ENCODE results near the gene CIBAR2. TPM values are rescaled to one million over a fixed set of nuclear protein-coding genes. Genes with fewer than 3 reads are reported as not detected.

The CIBAR2 gene
- total RNA-seq, 1 experiment from 2014 or later: not detected

- Mint-ChIP-seq H3K27me3 (ENCODE audit: low read depth) (peaks cover 73% of the 10 kb centered on the region), H3K9me3 (no peaks in the 10 kb centered on the region; a peak in 1 of 5 replicates), H3K4me3 (no peak overlapping the region), H3K4me1 (peaks cover 23 to 38% of the 10 kb centered on the region in 2 experiments), H3K36me3 (ENCODE audit: insufficient read depth in 1 of 3, low read depth in 3 of 3) (no peaks in the 10 kb centered on the region; a peak in 1 of 7 replicates), H3K27ac (no peak overlapping the region; a peak in 1 of 7 replicates)
- no peak overlapping the region for H2BK15ac ChIP-seq (ENCODE audit: low read depth, low read length)
- no peak overlapping the region for H3K27ac ChIP-seq (ENCODE audit: insufficient read length, low read depth, low read length)
- H3K14ac ChIP-seq (ENCODE audit: insufficient read depth, low read length): no peak overlapping the region
- no peaks in the 10 kb centered on the region for H3K79me1 ChIP-seq (ENCODE audit: insufficient read depth, low read depth, low read length, poor library complexity, severe bottlenecking)
- H3K27me3 ChIP-seq (ENCODE audit: insufficient read depth, low read length): peaks cover 9% of the 10 kb centered on the region; the same call in 1 of the 2 replicates
- no peak overlapping the region for H4K91ac ChIP-seq (ENCODE audit: insufficient read length, low read depth, low read length)
- no peaks in the 10 kb centered on the region for H3K9me3 ChIP-seq (ENCODE audit: control insufficient read depth, low read depth, low read length)
- H3K18ac ChIP-seq (ENCODE audit: insufficient read length, low read depth, low read length): no peak overlapping the region
- no peak overlapping the region for H2AFZ ChIP-seq (ENCODE audit: low read length)
- H3K23ac ChIP-seq (ENCODE audit: insufficient read length, low read depth, low read length): no peak overlapping the region
- no peaks in the 10 kb centered on the region; the same call in 1 of the 2 replicates for H3K4me1 ChIP-seq (ENCODE audit: insufficient read depth, low read length)
- WGBS (ENCODE audit: extremely low coverage, insufficient read length, low lambda C conversion rate): no CpG with 5 or more reads among the region's 21 CpGs
- H3K4ac ChIP-seq (ENCODE audit: low read depth, low read length): no peak overlapping the region
- peaks cover under 1% of the 10 kb centered on the region for H3K23me2 ChIP-seq (ENCODE audit: insufficient read length, low read depth, low read length, poor library complexity, severe bottlenecking)
- H3K4me2 ChIP-seq (ENCODE audit: insufficient read depth, insufficient read length, low read length): no peak overlapping the region
- no peak overlapping the region for H2AK5ac ChIP-seq (ENCODE audit: insufficient read length, low read length)
- H2BK120ac ChIP-seq (ENCODE audit: low read depth, low read length, poor library complexity, severe bottlenecking): no peak overlapping the region
- no peak overlapping the region for H3K56ac ChIP-seq (ENCODE audit: insufficient read length, low read depth, low read length)
- no peak overlapping the region for H2BK5ac ChIP-seq (ENCODE audit: insufficient read length, low read length)
- no peak overlapping the region for H4K8ac ChIP-seq (replicated peaks; ENCODE audit: insufficient read length, low read depth, low read length)
- TF ChIP-seq, protein P1, sequence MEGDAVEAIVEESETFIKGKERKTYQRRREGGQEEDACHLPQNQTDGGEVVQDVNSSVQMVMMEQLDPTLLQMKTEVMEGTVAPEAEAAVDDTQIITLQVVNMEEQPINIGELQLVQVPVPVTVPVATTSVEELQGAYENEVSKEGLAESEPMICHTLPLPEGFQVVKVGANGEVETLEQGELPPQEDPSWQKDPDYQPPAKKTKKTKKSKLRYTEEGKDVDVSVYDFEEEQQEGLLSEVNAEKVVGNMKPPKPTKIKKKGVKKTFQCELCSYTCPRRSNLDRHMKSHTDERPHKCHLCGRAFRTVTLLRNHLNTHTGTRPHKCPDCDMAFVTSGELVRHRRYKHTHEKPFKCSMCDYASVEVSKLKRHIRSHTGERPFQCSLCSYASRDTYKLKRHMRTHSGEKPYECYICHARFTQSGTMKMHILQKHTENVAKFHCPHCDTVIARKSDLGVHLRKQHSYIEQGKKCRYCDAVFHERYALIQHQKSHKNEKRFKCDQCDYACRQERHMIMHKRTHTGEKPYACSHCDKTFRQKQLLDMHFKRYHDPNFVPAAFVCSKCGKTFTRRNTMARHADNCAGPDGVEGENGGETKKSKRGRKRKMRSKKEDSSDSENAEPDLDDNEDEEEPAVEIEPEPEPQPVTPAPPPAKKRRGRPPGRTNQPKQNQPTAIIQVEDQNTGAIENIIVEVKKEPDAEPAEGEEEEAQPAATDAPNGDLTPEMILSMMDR (conservative IDR thresholded peaks at IDR 0.05): no peak
- no peak overlapping the region for H3K9ac ChIP-seq (ENCODE audit: extremely low read depth, insufficient read length, low read length)
- no peak overlapping the region for H3T11ph ChIP-seq (ENCODE audit: low read length)
- H2BK12ac ChIP-seq (ENCODE audit: insufficient read length, low read depth, low read length): no peak overlapping the region
- H4K20me1 ChIP-seq (ENCODE audit: control insufficient read depth, insufficient read depth, insufficient read length): no peaks in the 10 kb centered on the region
- H4K5ac ChIP-seq (ENCODE audit: insufficient read length, low read depth, low read length): no peak overlapping the region
- H3K79me2 ChIP-seq (ENCODE audit: insufficient read depth, low read length): no peaks in the 10 kb centered on the region
- H2BK20ac ChIP-seq (ENCODE audit: low read depth, low read length, poor library complexity, severe bottlenecking): no peak overlapping the region
- no peak for DNase-seq
Measured at GRCh38 chr16:85087899-85088569, 24.2 kb downstream of the CIBAR2 start.

All from H9 (cell line).